ENCODE data around the gene KIF21B. TPM values are rescaled to one million over a fixed set of nuclear protein-coding genes. Genes with fewer than 3 reads are reported as not detected.

Gene KIF21B
- polyA plus RNA-seq, 2 donors: 0.28 to 0.71 TPM

- no peaks in the 10 kb centered on the region for H3K27me3 ChIP-seq (ENCODE audit: control insufficient read depth in 1 of 2, insufficient read depth in 2 of 2, low read length in 2 of 2)
- no peaks in the 10 kb centered on the region for H3K4me1 ChIP-seq (ENCODE audit: control insufficient read depth in 2 of 2, insufficient read depth in 2 of 2, low read length in 1 of 2)
- no peak overlapping the region for H3K4me3 ChIP-seq (ENCODE audit: low read depth in 1 of 2, low read length in 2 of 2)
- H3K9me3 ChIP-seq (ENCODE audit: control insufficient read depth in 2 of 2, insufficient read depth in 1 of 2, low read depth in 1 of 2, low read length in 1 of 2): no peaks in the 10 kb centered on the region
- H3K36me3 ChIP-seq (ENCODE audit: control insufficient read depth in 2 of 2, insufficient read depth in 2 of 2, low read length in 1 of 2): peaks cover 0 to under 1% of the 10 kb centered on the region in 2 donors
- H3K27ac ChIP-seq (ENCODE audit: low read depth in 2 of 2, low read length in 1 of 2): no peak overlapping the region
- 84 to 87% methylated on average over 13 of the region's 13 CpGs for WGBS, 2 donors
These were observed 43.7 kb downstream of the KIF21B start for GRCh38 chr1:200979574-200980451.

- Histone ChIP-seq H3K27me3 (ENCODE audit: control insufficient read depth in 1 of 2, insufficient read depth in 2 of 2, low read length in 2 of 2) (no peaks in the 10 kb centered on the region), H3K27ac (ENCODE audit: low read depth in 2 of 2, low read length in 1 of 2) (no peak overlapping the region), H3K36me3 (ENCODE audit: control insufficient read depth in 2 of 2, insufficient read depth in 2 of 2, low read length in 1 of 2) (peaks cover 0 to 3% of the 10 kb centered on the region in 2 donors), H3K4me3 (ENCODE audit: low read depth in 1 of 2, low read length in 2 of 2) (no peak overlapping the region), H3K9me3 (ENCODE audit: control insufficient read depth in 2 of 2, insufficient read depth in 1 of 2, low read depth in 1 of 2, low read length in 1 of 2) (no peaks in the 10 kb centered on the region), H3K4me1 (ENCODE audit: control insufficient read depth in 2 of 2, insufficient read depth in 2 of 2, low read length in 1 of 2) (no peaks in the 10 kb centered on the region)
- 94 to 95% methylated on average over 16 of the region's 16 CpGs for WGBS, 2 donors
These were observed 46.3 kb downstream of the KIF21B start for GRCh38 chr1:200977071-200977754.

- Histone ChIP-seq H3K4me3 (ENCODE audit: low read depth in 1 of 2, low read length in 2 of 2) (no peak overlapping the region), H3K36me3 (ENCODE audit: control insufficient read depth in 2 of 2, insufficient read depth in 2 of 2, low read length in 1 of 2) (peaks cover 0 to 3% of the 10 kb centered on the region in 2 donors), H3K27ac (ENCODE audit: low read depth in 2 of 2, low read length in 1 of 2) (no peak overlapping the region), H3K4me1 (ENCODE audit: control insufficient read depth in 2 of 2, insufficient read depth in 2 of 2, low read length in 1 of 2) (no peaks in the 10 kb centered on the region), H3K9me3 (ENCODE audit: control insufficient read depth in 2 of 2, insufficient read depth in 1 of 2, low read depth in 1 of 2, low read length in 1 of 2) (no peaks in the 10 kb centered on the region), H3K27me3 (ENCODE audit: control insufficient read depth in 1 of 2, insufficient read depth in 2 of 2, low read length in 2 of 2) (no peaks in the 10 kb centered on the region)
- 92 to 93% methylated on average over 7 to 8 of the region's 8 CpGs for WGBS, 2 donors
These were observed 46.9 kb downstream of the KIF21B start for GRCh38 chr1:200976634-200977033.

- WGBS, 2 donors: 95% methylated on average over 13 of the region's 13 CpGs
- Histone ChIP-seq H3K27me3 (ENCODE audit: control insufficient read depth in 1 of 2, insufficient read depth in 2 of 2, low read length in 2 of 2) (no peaks in the 10 kb centered on the region), H3K36me3 (ENCODE audit: control insufficient read depth in 2 of 2, insufficient read depth in 2 of 2, low read length in 1 of 2) (peaks cover 0 to 3% of the 10 kb centered on the region in 2 donors), H3K9me3 (ENCODE audit: control insufficient read depth in 2 of 2, insufficient read depth in 1 of 2, low read depth in 1 of 2, low read length in 1 of 2) (no peaks in the 10 kb centered on the region), H3K4me3 (ENCODE audit: low read depth in 1 of 2, low read length in 2 of 2) (no peak overlapping the region), H3K4me1 (ENCODE audit: control insufficient read depth in 2 of 2, insufficient read depth in 2 of 2, low read length in 1 of 2) (no peaks in the 10 kb centered on the region), H3K27ac (ENCODE audit: low read depth in 2 of 2, low read length in 1 of 2) (no peak overlapping the region)
These were observed 48.1 kb downstream of the KIF21B start for GRCh38 chr1:200975458-200975857.

- Histone ChIP-seq H3K9me3 (ENCODE audit: control insufficient read depth in 2 of 2, insufficient read depth in 1 of 2, low read depth in 1 of 2, low read length in 1 of 2) (no peaks in the 10 kb centered on the region), H3K27ac (ENCODE audit: low read depth in 2 of 2, low read length in 1 of 2) (no peak overlapping the region), H3K27me3 (ENCODE audit: control insufficient read depth in 1 of 2, insufficient read depth in 2 of 2, low read length in 2 of 2) (no peaks in the 10 kb centered on the region), H3K4me1 (ENCODE audit: control insufficient read depth in 2 of 2, insufficient read depth in 2 of 2, low read length in 1 of 2) (peaks cover 0 to 3% of the 10 kb centered on the region in 2 donors), H3K4me3 (ENCODE audit: low read depth in 1 of 2, low read length in 2 of 2) (no peak overlapping the region), H3K36me3 (ENCODE audit: control insufficient read depth in 2 of 2, insufficient read depth in 2 of 2, low read length in 1 of 2) (peaks cover 0 to 3% of the 10 kb centered on the region in 2 donors)
- WGBS, 2 donors: 82 to 93% methylated on average over 12 of the region's 12 CpGs
These were observed 48.8 kb downstream of the KIF21B start for GRCh38 chr1:200974711-200975110.

GRCh38 chr1:200973937-200974657, 49.4 kb downstream of the KIF21B start:
- Histone ChIP-seq H3K27me3 (ENCODE audit: control insufficient read depth in 1 of 2, insufficient read depth in 2 of 2, low read length in 2 of 2) (no peaks in the 10 kb centered on the region), H3K4me3 (ENCODE audit: low read depth in 1 of 2, low read length in 2 of 2) (no peak overlapping the region), H3K9me3 (ENCODE audit: control insufficient read depth in 2 of 2, insufficient read depth in 1 of 2, low read depth in 1 of 2, low read length in 1 of 2) (no peaks in the 10 kb centered on the region), H3K27ac (ENCODE audit: low read depth in 2 of 2, low read length in 1 of 2) (no peak overlapping the region), H3K36me3 (ENCODE audit: control insufficient read depth in 2 of 2, insufficient read depth in 2 of 2, low read length in 1 of 2) (peaks cover 0 to 3% of the 10 kb centered on the region in 2 donors), H3K4me1 (ENCODE audit: control insufficient read depth in 2 of 2, insufficient read depth in 2 of 2, low read length in 1 of 2) (peaks cover 0 to 3% of the 10 kb centered on the region in 2 donors)
- WGBS, 2 donors: 71 to 84% methylated on average over 19 of the region's 19 CpGs

- Histone ChIP-seq H3K9me3 (ENCODE audit: control insufficient read depth in 2 of 2, insufficient read depth in 1 of 2, low read depth in 1 of 2, low read length in 1 of 2) (no peaks in the 10 kb centered on the region), H3K36me3 (ENCODE audit: control insufficient read depth in 2 of 2, insufficient read depth in 2 of 2, low read length in 1 of 2) (peaks cover 0 to 3% of the 10 kb centered on the region in 2 donors), H3K27me3 (ENCODE audit: control insufficient read depth in 1 of 2, insufficient read depth in 2 of 2, low read length in 2 of 2) (no peaks in the 10 kb centered on the region), H3K4me1 (ENCODE audit: control insufficient read depth in 2 of 2, insufficient read depth in 2 of 2, low read length in 1 of 2) (peaks cover 0 to 3% of the 10 kb centered on the region in 2 donors), H3K27ac (ENCODE audit: low read depth in 2 of 2, low read length in 1 of 2) (no peak overlapping the region), H3K4me3 (ENCODE audit: low read depth in 1 of 2, low read length in 2 of 2) (no peak overlapping the region)
- WGBS, 2 donors: 85% methylated on average over 17 of the region's 17 CpGs
These were observed 50.4 kb downstream of the KIF21B start for GRCh38 chr1:200972985-200973742.

GRCh38 chr1:200971955-200972711, 51.4 kb downstream of the KIF21B start:
- peaks cover 0 to 3% of the 10 kb centered on the region in 2 donors for H3K36me3 ChIP-seq (ENCODE audit: control insufficient read depth in 2 of 2, insufficient read depth in 2 of 2, low read length in 1 of 2)
- no peaks in the 10 kb centered on the region for H3K27me3 ChIP-seq (ENCODE audit: control insufficient read depth in 1 of 2, insufficient read depth in 2 of 2, low read length in 2 of 2)
- H3K27ac ChIP-seq (ENCODE audit: low read depth in 2 of 2, low read length in 1 of 2): no peak overlapping the region
- WGBS, 2 donors: 44 to 46% methylated on average over 34 of the region's 34 CpGs
- H3K4me3 ChIP-seq (ENCODE audit: low read depth in 1 of 2, low read length in 2 of 2): no peak overlapping the region
- H3K4me1 ChIP-seq (ENCODE audit: control insufficient read depth in 2 of 2, insufficient read depth in 2 of 2, low read length in 1 of 2): peaks cover 0 to 3% of the 10 kb centered on the region in 2 donors
- no peaks in the 10 kb centered on the region for H3K9me3 ChIP-seq (ENCODE audit: control insufficient read depth in 2 of 2, insufficient read depth in 1 of 2, low read depth in 1 of 2, low read length in 1 of 2)
